K562 (cell line): ENCODE results near the gene CCNY. TPM values are rescaled to one million over a fixed set of nuclear protein-coding genes. Genes with fewer than 3 reads are reported as not detected.

ENCODE experiments used
- CHD2 ChIP-seq: IDR thresholded peaks from 2 replicates; pipeline ENCODE4 v1.6.1; 2011; ENCODE audit warnings: low read depth, low read length
- CHD7 ChIP-seq: fragments of 200-600 bp; sonication (generic); IDR thresholded peaks from one replicate; pipeline ENCODE4 v1.6.1; 2012; ENCODE audit warnings: mild to moderate bottlenecking, low read depth, low read length, inconsistent platforms
- IRF9 ChIP-seq: fragments of 450-650 bp; IDR thresholded peaks from 2 replicates; pipeline ENCODE4 v1.6.1; 2016; ENCODE audit warnings: missing biosample characterization, missing genetic modification characterization
- KLF16 ChIP-seq: IDR thresholded peaks from 2 replicates; pipeline ENCODE4 v1.6.1; 2016; ENCODE audit warnings: antibody characterized with exemption
- NELFE ChIP-seq: IDR thresholded peaks from 2 replicates; pipeline ENCODE4 v1.6.1; 2011; ENCODE audit warnings: mild to moderate bottlenecking; ENCODE audit not compliant: insufficient read depth, insufficient read length
- TAF15 ChIP-seq: fragments of 200-400 bp; formaldehyde crosslinking; IDR thresholded peaks from 2 replicates; pipeline ENCODE4 v1.6.1; 2017; ENCODE audit warnings: mild to moderate bottlenecking, low read depth, low read length, moderate library complexity
- ZNF212 ChIP-seq: fragments of 450-650 bp; formaldehyde crosslinking; IDR thresholded peaks from 2 replicates; pipeline ENCODE4 v1.4.0; 2020; ENCODE audit warnings: mild to moderate bottlenecking
- ZNF507 ChIP-seq: conservative IDR thresholded peaks from 2 replicates; pipeline ENCODE4 v1.6.1; 2017; ENCODE audit warnings: missing genetic modification characterization, missing compliant biosample characterization
- polyA plus RNA-seq, 8 experiments: library from polyadenylated mRNA; depleted of rRNA in 4 of 8; stranded (reverse) in 5 of 8; unstranded in 3 of 8; fragments of >200 nt; fragmentation: Nextera tagmentation in 2 of 8; fragmentation: Illumina TruSeq in 1 of 8; extraction: Ambion mirVana in 2 of 8; extraction: Trizol in 1 of 8; gene quantifications; 2 replicates each; pipeline versions ENCODE4 v1.2.1 to v1.2.3, GENCODE V29; 2011 to 2014; ENCODE audit warnings: inconsistent platforms in 1 of 8, missing spikeins in 1 of 8
- total RNA-seq, 7 experiments: library from RNA; depleted of rRNA in 6 of 7; stranded (reverse); fragments of >200 nt in 6 of 7; fragmentation: Illumina TruSeq in 2 of 7; extraction: Trizol in 2 of 7; gene quantifications; 2 replicates each; pipeline versions ENCODE4 v1.2.1 to v1.2.3, GENCODE V29; 2011 to 2021; ENCODE audit warnings: low replicate concordance in 1 of 7

The CCNY gene
- total and polyA plus RNA-seq, 9 of the 15 experiments (the other 6 are each of a cell fraction or from before 2014, with no cell fraction given) = 8.4 to 109 (median 38.6) TPM

- no peak for TF ChIP-seq CHD7
- no peak for TF ChIP-seq ZNF212
- TF ChIP-seq CHD2 = no peak
- TF ChIP-seq TAF15 = no peak
- TF ChIP-seq IRF9 (tag) = no peak
- no peak for TF ChIP-seq ZNF507 (tag)
- no peak for TF ChIP-seq KLF16
- no peak for TF ChIP-seq NELFE
Observed at GRCh38 chr10:35440016-35440415, 103.7 kb downstream of the CCNY start (continued).
